Stomach (tissue), 4 donors: ENCODE measurements around the gene ASS1.

Source experiments
- CTCF ChIP-seq, 7 experiments: fragments of 450-650 bp in 4 of 7; fragments of 200-600 bp in 3 of 7; sonication (generic) in 3 of 7; IDR thresholded peaks; one replicate each; pipeline ENCODE4 v1.5.1; 2016 to 2019; ENCODE audit warnings: antibody characterized with exemption in 7 of 7, control low read depth in 2 of 7, mild to moderate bottlenecking in 1 of 7
- EP300 ChIP-seq: sonication (generic); formaldehyde crosslinking; IDR thresholded peaks from one replicate; pipeline ENCODE4 v1.6.1; 2017; ENCODE audit warnings: antibody characterized with exemption

- TF ChIP-seq CTCF (IDR thresholded peaks at IDR 0.05): no peak
- no peak for TF ChIP-seq EP300
These were observed 10.1 kb downstream of the ASS1 start for GRCh38 chr9:130454812-130455325.
